Epithelial cell of proximal tubule (primary cell): ENCODE results near the gene ACAN. TPM values are rescaled to one million over a fixed set of nuclear protein-coding genes. Genes with fewer than 3 reads are reported as not detected.

Experiments used
- DNase-seq: peaks from one replicate; pipeline ENCODE4 v3.0.0-alpha.2; 2011; ENCODE audit warnings: low read depth
- H3K4me3 ChIP-seq: 2 replicates; pipeline ENCODE4 v1.5.1; 2011; ENCODE audit warnings: low read depth, mild to moderate bottlenecking, low read length
- CTCF ChIP-seq: conservative IDR thresholded peaks from 2 replicates; pipeline ENCODE4 v1.5.1; 2012; ENCODE audit warnings: low read depth, mild to moderate bottlenecking, low read length
- total RNA-seq: library from RNA; depleted of rRNA; stranded (reverse); fragments of >200 nt; gene quantifications from 2 replicates; pipeline ENCODE4 v1.2.3, GENCODE V29; 2015

ACAN gene
- total RNA-seq, 1 donor from 2014 or later = not detected

GRCh38 chr15:88805031-88805780, 2.0 kb downstream of the ACAN start:
- H3K4me3 ChIP-seq = no peak overlapping the region
- peak; percentile 11 for TF ChIP-seq CTCF
- DNase-seq = no peak

- H3K4me3 ChIP-seq = no peak overlapping the region
- no peak for DNase-seq
- no peak for TF ChIP-seq CTCF
Measured at GRCh38 chr15:88810446-88810845, 7.2 kb downstream of the ACAN start.

- no peak for TF ChIP-seq CTCF
- DNase-seq = no peak
- no peak overlapping the region for H3K4me3 ChIP-seq
Measured at GRCh38 chr15:88812133-88812532, 8.9 kb downstream of the ACAN start.

GRCh38 chr15:88813960-88814359, 10.7 kb downstream of the ACAN start:
- TF ChIP-seq CTCF = no peak
- DNase-seq = no peak

GRCh38 chr15:88814393-88814792, 11.2 kb downstream of the ACAN start:
- DNase-seq = no peak
- no peak for TF ChIP-seq CTCF

More at GRCh38 chr15:88813960-88814359, 10.7 kb downstream of the ACAN start:
- no peak overlapping the region for H3K4me3 ChIP-seq

GRCh38 chr15:88818920-88819319, 15.7 kb downstream of the ACAN start:
- H3K4me3 ChIP-seq = no peak overlapping the region
- TF ChIP-seq CTCF = no peak

More at GRCh38 chr15:88814393-88814792, 11.2 kb downstream of the ACAN start:
- no peak overlapping the region for H3K4me3 ChIP-seq

GRCh38 chr15:88821993-88822392, 18.8 kb downstream of the ACAN start:
- no peak for DNase-seq
- no peak for TF ChIP-seq CTCF
- H3K4me3 ChIP-seq = no peak overlapping the region

More at GRCh38 chr15:88818920-88819319, 15.7 kb downstream of the ACAN start:
- no peak for DNase-seq
